Natural killer cell treated with Interleukin-12 subunit alpha and Interleukin-12 subunit beta and Interleukin-15 and Interleukin-18, amount 100 ng/mL, for 72 hours (primary cell): ENCODE data around the gene EMX2. TPM values are rescaled to one million over a fixed set of nuclear protein-coding genes. Genes with fewer than 3 reads are reported as not detected.
"Not testable (repeated sequence)": the region's sequence is repeated elsewhere in the genome, so short reads cannot be mapped to it uniquely, and the experiment has no call there.

ENCODE experiments used
- ATAC-seq, 2 donors: fragments of 150-1000 bp; cut with Tn5 transposase in 1 of 2; sonication (Bioruptor Pico), chemical (Tn5 transposase) in 1 of 2; 2 replicates each; pipeline ENCODE4 v1.10.0; 2021
- DNase-seq: peaks from one replicate; pipeline ENCODE4 v3.0.0; 2022; ENCODE audit warnings: low spot score
- H3K27ac Mint-ChIP-seq, 2 donors: 1 replicate in 1 of 2; 2 replicates in 1 of 2; pipeline ENCODE4 v1.8.0; 2022; ENCODE audit warnings: mixed read lengths in 2 of 2, mild to moderate bottlenecking in 1 of 2, moderate library complexity in 1 of 2
- H3K27me3 Mint-ChIP-seq, 2 donors: 1 replicate in 1 of 2; 2 replicates in 1 of 2; pipeline ENCODE4 v1.8.0; 2022; ENCODE audit warnings: mixed read lengths in 2 of 2
- H3K36me3 Mint-ChIP-seq: one replicate; pipeline ENCODE4 v1.8.0; 2022; ENCODE audit warnings: mixed read lengths
- H3K4me1 Mint-ChIP-seq, 2 donors: 1 replicate in 1 of 2; 2 replicates in 1 of 2; pipeline ENCODE4 v1.8.0; 2022; ENCODE audit warnings: low read depth in 2 of 2, mixed read lengths in 2 of 2, mild to moderate bottlenecking in 1 of 2
- H3K4me3 Mint-ChIP-seq: one replicate; pipeline ENCODE4 v1.8.0; 2022; ENCODE audit warnings: mixed read lengths
- H3K9me3 Mint-ChIP-seq: 2 replicates; pipeline ENCODE4 v1.8.0; 2022; ENCODE audit warnings: mixed read lengths
- total RNA-seq, 2 donors: library from RNA; stranded (reverse); gene quantifications; one replicate each; pipeline ENCODE4 v1.2.3, GENCODE V29; 2022

EMX2 gene
- total RNA-seq, 2 donors from 2014 or later, result not detected

DNA sequence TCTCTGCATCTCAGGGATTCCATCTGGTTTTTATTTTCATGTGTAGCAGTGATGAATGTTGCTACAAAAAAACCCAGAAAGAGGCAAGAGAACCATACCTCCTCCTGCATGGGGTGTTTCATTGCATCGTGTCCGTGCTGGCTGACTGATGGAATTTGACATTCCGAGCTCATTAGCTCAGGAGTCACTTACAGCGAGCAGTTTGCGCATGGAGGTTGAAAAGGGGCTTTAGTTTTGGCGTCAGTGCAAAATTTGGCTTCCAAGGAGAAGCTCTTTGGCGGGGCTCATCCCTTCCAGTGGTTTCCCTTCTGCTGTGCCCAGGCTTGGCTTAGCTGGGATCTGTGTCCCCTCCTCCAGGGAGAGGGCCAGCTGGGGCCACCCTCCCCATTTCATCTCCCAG lies 25.8 kb downstream of the EMX2 start:
- Mint-ChIP-seq H3K27me3 (peaks cover 20% of the 10 kb centered on the region in 2 donors), H3K4me3 (no peak overlapping the region), H3K4me1 (no peaks in the 10 kb centered on the region), H3K27ac (no peak overlapping the region), H3K9me3 (no peaks in the 10 kb centered on the region), H3K36me3 (no peaks in the 10 kb centered on the region)
- no peak for ATAC-seq
- no peak for DNase-seq

- Mint-ChIP-seq H3K27ac (no peak overlapping the region), H3K27me3 (peaks cover 17 to 25% of the 10 kb centered on the region in 2 donors), H3K36me3 (no peaks in the 10 kb centered on the region), H3K4me3 (no peak overlapping the region), H3K9me3 (no peaks in the 10 kb centered on the region), H3K4me1 (no peaks in the 10 kb centered on the region)
- DNase-seq, result no peak
- ATAC-seq, result no peak
Observed at GRCh38 chr10:117569610-117570390, 27.3 kb downstream of the EMX2 start.

DNA sequence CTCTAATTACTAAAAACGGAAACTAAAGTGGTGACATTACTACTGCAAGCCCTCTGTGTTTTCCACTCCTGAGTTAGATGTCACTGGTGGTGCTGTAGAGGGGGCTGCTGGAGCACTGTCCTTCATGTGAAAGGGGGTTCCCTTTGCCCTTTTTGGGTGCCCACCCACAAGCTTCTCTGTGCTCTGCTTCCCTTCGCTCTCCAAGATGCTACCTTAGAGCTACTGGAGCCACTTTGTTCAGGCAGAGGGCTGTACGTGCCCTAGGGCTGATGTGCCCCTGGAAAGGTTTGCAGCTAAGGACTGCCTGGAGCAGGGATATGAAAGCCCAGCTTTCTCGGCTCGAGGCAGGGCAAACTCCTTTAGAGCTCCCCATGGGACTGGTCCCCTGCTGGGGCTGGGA lies 28.3 kb downstream of the EMX2 start:
- Mint-ChIP-seq H3K27ac (no peak overlapping the region), H3K27me3 (peaks cover 21 to 36% of the 10 kb centered on the region in 2 donors), H3K4me3 (no peak overlapping the region), H3K36me3 (no peaks in the 10 kb centered on the region), H3K9me3 (no peaks in the 10 kb centered on the region), H3K4me1 (no peaks in the 10 kb centered on the region)
- DNase-seq (no peak), ATAC-seq (no peak)

DNA sequence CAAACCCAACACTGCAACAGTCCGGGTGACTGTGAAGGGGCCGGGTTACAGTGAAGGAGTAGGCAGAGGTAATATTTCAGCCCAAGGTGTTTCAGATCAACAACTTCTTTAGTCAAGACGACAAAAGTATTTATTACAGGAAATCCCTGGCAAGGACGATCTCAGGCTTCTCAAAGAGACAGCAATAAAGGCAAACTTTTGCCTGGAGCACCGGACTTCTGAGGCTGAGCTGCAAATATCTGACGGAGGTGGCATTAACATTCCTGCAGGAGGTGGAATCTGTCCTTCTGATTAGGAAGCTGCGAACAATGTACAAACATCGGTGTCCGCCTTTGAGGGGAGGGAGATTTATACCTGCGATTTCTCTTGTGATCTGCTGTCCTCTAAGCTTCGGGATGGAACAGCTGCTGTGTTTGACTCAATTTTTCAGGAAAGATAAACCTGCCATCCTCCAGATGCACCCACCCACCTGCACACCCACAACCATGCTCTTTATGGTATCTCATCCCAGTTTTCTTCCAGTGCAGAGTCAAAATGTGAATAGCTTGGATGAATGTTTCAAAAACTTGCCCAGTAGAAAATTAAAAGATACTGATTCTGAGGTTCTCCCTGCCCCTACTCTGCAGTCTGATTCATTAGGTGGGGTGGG lies 32.1 kb downstream of the EMX2 start:
- Mint-ChIP-seq H3K36me3 (no peaks in the 10 kb centered on the region), H3K4me3 (no peak overlapping the region), H3K27ac (no peak overlapping the region), H3K4me1 (no peaks in the 10 kb centered on the region), H3K27me3 (peaks cover 29 to 49% of the 10 kb centered on the region in 2 donors), H3K9me3 (no peaks in the 10 kb centered on the region)
- no peak for ATAC-seq
- no peak for DNase-seq

DNA sequence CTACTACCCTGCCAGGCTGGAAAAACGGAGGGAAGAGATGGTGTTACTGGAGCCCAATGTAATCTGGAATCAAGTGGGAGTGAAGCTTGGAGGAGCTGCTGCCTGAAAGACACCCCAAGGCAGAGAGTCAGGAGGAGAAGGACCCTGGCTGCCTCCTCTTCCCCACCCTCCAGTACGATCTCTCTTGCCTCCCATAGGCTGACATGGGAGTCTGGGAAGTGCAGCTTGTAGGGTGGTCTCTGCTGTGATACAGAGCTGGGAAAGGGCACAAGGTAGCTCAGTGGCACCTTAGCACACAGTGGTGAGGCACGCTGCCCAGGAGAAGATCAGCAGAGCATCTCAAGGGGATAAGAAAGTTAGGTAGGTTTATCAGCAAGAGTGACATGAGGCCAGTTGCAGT lies 35.9 kb downstream of the EMX2 start:
- Mint-ChIP-seq H3K4me3 (no peak overlapping the region), H3K9me3 (no peaks in the 10 kb centered on the region), H3K36me3 (no peaks in the 10 kb centered on the region), H3K27me3 (peaks cover 29 to 56% of the 10 kb centered on the region in 2 donors), H3K4me1 (no peaks in the 10 kb centered on the region), H3K27ac (no peak overlapping the region)
- no peak for DNase-seq
- ATAC-seq, result peak; percentile 36 to 52

DNA sequence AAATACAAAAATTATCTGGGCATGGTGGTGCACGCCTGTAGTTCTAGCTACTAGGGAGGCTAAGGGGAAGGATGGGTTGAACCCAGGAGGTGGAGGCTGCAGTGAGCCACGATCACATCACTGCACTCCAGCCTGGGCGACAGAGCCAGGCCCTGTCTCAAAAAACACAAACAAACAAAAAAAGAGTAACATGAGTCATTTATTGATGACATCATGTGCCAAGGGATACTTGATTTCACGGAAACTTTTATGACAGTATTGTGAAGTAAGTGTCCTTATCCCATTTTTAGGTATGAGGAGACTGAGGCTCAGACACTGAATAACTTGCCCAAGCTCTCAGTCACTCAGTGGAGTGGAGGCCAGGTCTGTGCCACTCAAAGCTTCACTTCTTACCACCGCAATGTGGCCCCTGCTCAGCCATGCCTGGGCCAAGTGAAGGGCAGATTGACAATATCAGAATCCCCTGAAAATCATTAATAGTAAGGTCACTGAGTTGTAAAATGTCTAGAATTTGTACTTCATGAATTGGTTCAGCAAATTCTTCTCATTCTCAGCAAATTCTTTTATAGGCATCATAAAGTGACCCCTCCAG lies 36.5 kb downstream of the EMX2 start:
- Mint-ChIP-seq H3K9me3 (no peaks in the 10 kb centered on the region), H3K4me1 (no peaks in the 10 kb centered on the region), H3K36me3 (no peaks in the 10 kb centered on the region), H3K4me3 (no peak overlapping the region), H3K27ac (no peak overlapping the region), H3K27me3 (peaks cover 29 to 56% of the 10 kb centered on the region in 2 donors)
- DNase-seq (no peak), ATAC-seq (no peak)

- DNase-seq, result no peak
- Mint-ChIP-seq H3K4me1 (no peaks in the 10 kb centered on the region), H3K4me3 (no peak overlapping the region), H3K9me3 (peaks cover 3% of the 10 kb centered on the region), H3K27me3 (peaks cover 25 to 50% of the 10 kb centered on the region in 2 donors), H3K27ac (no peak overlapping the region), H3K36me3 (no peaks in the 10 kb centered on the region)
- ATAC-seq, result no peak
Observed at GRCh38 chr10:117581961-117582360, 39.4 kb downstream of the EMX2 start.

- H3K27ac Mint-ChIP-seq, H3K36me3 Mint-ChIP-seq, ATAC-seq, H3K4me1 Mint-ChIP-seq, H3K4me3 Mint-ChIP-seq, H3K9me3 Mint-ChIP-seq, DNase-seq: not testable (repeated sequence)
- H3K27me3 Mint-ChIP-seq, result peaks cover 21 to 56% of the 10 kb centered on the region in 2 donors
Observed at GRCh38 chr10:117584831-117585230, 42.3 kb downstream of the EMX2 start.

GRCh38 chr10:117587036-117587435 lies 44.5 kb downstream of the EMX2 start:
- DNase-seq (no peak), ATAC-seq (no peak)
- Mint-ChIP-seq H3K4me3 (no peak overlapping the region), H3K27ac (no peak overlapping the region), H3K4me1 (no peaks in the 10 kb centered on the region), H3K9me3 (peaks cover 3% of the 10 kb centered on the region), H3K36me3 (no peaks in the 10 kb centered on the region), H3K27me3 (peaks cover 14 to 55% of the 10 kb centered on the region in 2 donors)

DNA sequence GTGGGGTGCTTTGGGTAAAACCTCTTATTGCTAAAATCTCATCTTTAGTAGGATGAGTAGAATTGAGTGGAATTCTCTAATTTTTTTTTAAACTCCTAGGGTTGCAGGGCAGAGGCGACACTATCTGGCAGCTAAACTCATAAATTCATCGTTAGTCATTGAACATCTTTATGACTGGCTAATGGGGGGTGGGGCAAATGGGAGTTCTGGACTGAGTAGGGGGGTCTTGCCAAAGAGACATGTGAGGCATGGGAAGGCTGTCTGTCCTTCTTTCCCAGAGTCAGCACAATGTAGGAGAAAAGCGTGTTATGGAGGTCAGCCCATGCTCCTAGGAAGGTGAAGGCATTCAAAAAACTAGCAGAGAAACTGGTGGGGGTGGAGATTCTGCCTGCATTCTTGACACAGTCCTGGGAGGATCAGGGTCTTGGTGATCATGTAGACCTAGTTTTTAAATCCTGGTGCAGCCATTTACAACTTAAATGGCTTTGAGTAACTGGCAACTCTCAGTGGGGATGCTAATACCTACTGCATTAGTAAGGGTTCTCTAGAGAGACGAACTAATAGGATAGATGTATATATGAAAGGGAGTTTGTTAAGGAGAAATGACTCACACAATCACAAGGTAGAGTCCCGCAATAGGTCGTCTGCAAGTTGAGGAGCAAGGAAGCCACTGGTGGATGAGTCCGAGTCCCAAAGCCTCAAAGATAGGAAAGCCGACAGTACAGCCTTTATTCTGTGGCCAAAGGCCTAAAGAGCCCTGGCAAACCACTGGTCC lies 47.7 kb downstream of the EMX2 start:
- ATAC-seq (no peak), DNase-seq (no peak)
- Mint-ChIP-seq H3K9me3 (peaks cover 3% of the 10 kb centered on the region), H3K4me1 (no peaks in the 10 kb centered on the region), H3K27me3 (peaks cover 16 to 60% of the 10 kb centered on the region in 2 donors), H3K27ac (no peak overlapping the region), H3K4me3 (no peak overlapping the region), H3K36me3 (no peaks in the 10 kb centered on the region)

DNA sequence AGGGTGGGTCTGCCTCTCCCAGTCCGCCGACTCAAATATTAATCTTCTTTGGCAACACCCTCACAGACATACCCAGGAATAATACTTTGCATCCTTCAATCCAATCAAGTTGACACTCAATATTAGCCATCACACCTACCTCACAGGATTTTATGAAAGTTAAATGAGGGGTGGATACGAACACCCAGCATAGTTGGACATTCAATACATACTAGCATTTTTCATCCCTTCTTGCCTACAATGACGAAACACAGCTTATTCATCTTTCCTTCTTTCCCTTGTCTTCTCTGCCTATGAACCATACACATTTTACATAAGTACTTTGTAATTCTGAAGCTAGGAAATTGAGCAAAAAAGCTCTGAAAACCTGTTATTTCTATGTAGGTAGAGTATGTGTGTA lies 48.5 kb downstream of the EMX2 start:
- no peak for ATAC-seq
- H3K4me1 Mint-ChIP-seq, result no peaks in the 10 kb centered on the region
- no peak for DNase-seq
- H3K9me3 Mint-ChIP-seq, result peaks cover 3% of the 10 kb centered on the region
- no peaks in the 10 kb centered on the region for H3K36me3 Mint-ChIP-seq
- H3K4me3 Mint-ChIP-seq, result no peak overlapping the region
- H3K27me3 Mint-ChIP-seq, result peaks cover 16 to 59% of the 10 kb centered on the region in 2 donors
- H3K27ac Mint-ChIP-seq, result no peak overlapping the region

- peaks cover 11 to 52% of the 10 kb centered on the region in 2 donors for H3K27me3 Mint-ChIP-seq
- no peak for ATAC-seq
- no peaks in the 10 kb centered on the region for H3K4me1 Mint-ChIP-seq
- no peaks in the 10 kb centered on the region for H3K9me3 Mint-ChIP-seq
- H3K4me3 Mint-ChIP-seq, result no peak overlapping the region
- no peak overlapping the region for H3K27ac Mint-ChIP-seq
- DNase-seq, result no peak
- no peaks in the 10 kb centered on the region for H3K36me3 Mint-ChIP-seq
Observed at GRCh38 chr10:117594722-117595121, 52.2 kb downstream of the EMX2 start.

DNA sequence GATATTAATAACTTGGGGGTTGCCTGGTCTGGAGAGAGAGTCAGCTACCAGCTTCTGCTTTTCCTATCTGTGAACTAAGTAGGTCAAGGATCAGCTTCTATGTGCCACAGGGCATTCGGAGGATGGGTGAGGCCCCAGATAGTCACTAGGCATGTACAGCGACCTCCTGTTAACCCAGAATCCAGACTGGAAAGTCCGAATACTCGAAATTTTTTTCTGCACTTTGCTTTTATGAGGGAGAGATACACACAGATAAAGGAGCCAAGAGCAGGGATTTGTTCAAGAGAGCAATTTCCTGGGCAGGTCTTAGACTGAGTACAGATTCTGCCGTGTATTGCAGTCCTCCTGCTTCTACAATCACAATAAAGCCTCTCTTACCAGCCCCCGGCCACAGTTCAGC lies 54.2 kb downstream of the EMX2 start:
- Mint-ChIP-seq H3K4me3 (no peak overlapping the region), H3K36me3 (no peaks in the 10 kb centered on the region), H3K27ac (no peak overlapping the region), H3K4me1 (no peaks in the 10 kb centered on the region), H3K9me3 (no peaks in the 10 kb centered on the region), H3K27me3 (peaks cover 5 to 47% of the 10 kb centered on the region in 2 donors)
- no peak for DNase-seq
- no peak for ATAC-seq

GRCh38 chr10:117597216-117597615 lies 54.7 kb downstream of the EMX2 start:
- Mint-ChIP-seq H3K27ac (no peak overlapping the region), H3K9me3 (no peaks in the 10 kb centered on the region), H3K27me3 (peaks cover 7 to 45% of the 10 kb centered on the region in 2 donors), H3K4me1 (no peaks in the 10 kb centered on the region), H3K36me3 (no peaks in the 10 kb centered on the region), H3K4me3 (no peak overlapping the region)
- ATAC-seq (no peak), DNase-seq (no peak)
